Measurements from ENCODE around the gene SLC43A2. TPM values are rescaled to one million over a fixed set of nuclear protein-coding genes. Genes with fewer than 3 reads are reported as not detected.

Gene SLC43A2
- polyA plus RNA-seq, 1 donor from 2014 or later, result 60.1 TPM

DNA sequence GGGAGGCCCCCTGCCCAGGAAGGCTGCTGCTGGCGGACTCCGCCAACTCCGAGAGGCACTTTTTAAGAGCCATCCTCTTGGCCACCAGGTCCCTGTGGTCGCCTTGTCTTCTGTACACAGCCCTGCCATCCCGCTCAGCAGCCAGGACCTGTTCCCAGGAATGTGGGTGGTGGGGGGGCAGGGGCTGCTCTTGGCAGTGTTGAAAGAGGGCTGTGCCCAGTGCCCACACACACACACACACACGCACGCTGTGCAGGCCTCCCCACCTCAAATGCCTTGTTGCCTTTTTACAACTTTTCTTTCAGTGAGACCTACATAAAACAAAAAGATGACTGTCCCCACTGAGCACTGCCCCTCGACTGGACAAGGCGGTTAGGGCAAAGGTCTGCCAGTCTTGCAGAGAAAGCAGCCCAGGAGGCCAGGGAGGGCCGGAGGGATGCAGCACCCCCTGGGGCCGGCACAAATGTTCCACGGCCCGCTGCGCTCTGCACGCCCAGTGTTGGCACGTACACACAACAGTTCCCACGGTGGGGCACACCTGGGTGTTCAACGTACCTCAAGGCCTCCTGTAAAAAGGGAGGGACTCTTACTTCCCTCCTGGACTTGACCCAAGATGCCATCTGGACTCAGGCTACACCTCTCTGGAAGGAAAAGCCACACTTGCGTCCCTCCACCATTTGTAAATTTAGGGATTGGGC is 47.5 kb downstream of the SLC43A2 start:
- no peaks in the 10 kb centered on the region for H3K27me3 ChIP-seq (ENCODE audit: insufficient read depth, low read depth, low read length)
- H2AFZ ChIP-seq (ENCODE audit: low read depth, low read length), result no peak overlapping the region
- H3K4me2 ChIP-seq (ENCODE audit: low read length), result no peak overlapping the region
- H4K20me1 ChIP-seq (ENCODE audit: insufficient read depth), result no peaks in the 10 kb centered on the region
- H3K9me3 ChIP-seq (ENCODE audit: low read length), result no peaks in the 10 kb centered on the region
- TF ChIP-seq RAD21 (conservative IDR thresholded peaks at IDR 0.05), result no peak
- no peak for TF ChIP-seq EP300 (conservative IDR thresholded peaks at IDR 0.05; ENCODE audit: poor library complexity, severe bottlenecking)
- no peak for TF ChIP-seq EZH2 (IDR thresholded peaks at IDR 0.05; ENCODE audit: borderline replicate concordance, insufficient read depth, low read length, poor library complexity, severe bottlenecking)
- no peak for TF ChIP-seq SMC3 (conservative IDR thresholded peaks at IDR 0.05; ENCODE audit: poor library complexity)
- TF ChIP-seq MXI1 (conservative IDR thresholded peaks at IDR 0.05; ENCODE audit: poor library complexity, severe bottlenecking), result no peak
- TF ChIP-seq POLR2AphosphoS5 (IDR thresholded peaks at IDR 0.05), result no peak
- TF ChIP-seq, protein P1, sequence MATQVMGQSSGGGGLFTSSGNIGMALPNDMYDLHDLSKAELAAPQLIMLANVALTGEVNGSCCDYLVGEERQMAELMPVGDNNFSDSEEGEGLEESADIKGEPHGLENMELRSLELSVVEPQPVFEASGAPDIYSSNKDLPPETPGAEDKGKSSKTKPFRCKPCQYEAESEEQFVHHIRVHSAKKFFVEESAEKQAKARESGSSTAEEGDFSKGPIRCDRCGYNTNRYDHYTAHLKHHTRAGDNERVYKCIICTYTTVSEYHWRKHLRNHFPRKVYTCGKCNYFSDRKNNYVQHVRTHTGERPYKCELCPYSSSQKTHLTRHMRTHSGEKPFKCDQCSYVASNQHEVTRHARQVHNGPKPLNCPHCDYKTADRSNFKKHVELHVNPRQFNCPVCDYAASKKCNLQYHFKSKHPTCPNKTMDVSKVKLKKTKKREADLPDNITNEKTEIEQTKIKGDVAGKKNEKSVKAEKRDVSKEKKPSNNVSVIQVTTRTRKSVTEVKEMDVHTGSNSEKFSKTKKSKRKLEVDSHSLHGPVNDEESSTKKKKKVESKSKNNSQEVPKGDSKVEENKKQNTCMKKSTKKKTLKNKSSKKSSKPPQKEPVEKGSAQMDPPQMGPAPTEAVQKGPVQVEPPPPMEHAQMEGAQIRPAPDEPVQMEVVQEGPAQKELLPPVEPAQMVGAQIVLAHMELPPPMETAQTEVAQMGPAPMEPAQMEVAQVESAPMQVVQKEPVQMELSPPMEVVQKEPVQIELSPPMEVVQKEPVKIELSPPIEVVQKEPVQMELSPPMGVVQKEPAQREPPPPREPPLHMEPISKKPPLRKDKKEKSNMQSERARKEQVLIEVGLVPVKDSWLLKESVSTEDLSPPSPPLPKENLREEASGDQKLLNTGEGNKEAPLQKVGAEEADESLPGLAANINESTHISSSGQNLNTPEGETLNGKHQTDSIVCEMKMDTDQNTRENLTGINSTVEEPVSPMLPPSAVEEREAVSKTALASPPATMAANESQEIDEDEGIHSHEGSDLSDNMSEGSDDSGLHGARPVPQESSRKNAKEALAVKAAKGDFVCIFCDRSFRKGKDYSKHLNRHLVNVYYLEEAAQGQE (IDR thresholded peaks at IDR 0.05; ENCODE audit: borderline replicate concordance), result no peak
- no peaks in the 10 kb centered on the region for H3F3A ChIP-seq (ENCODE audit: insufficient read depth, low read length, poor library complexity, severe bottlenecking)
- H3K27ac ChIP-seq (ENCODE audit: low read length), result no peak overlapping the region
- H3K9me2 ChIP-seq (ENCODE audit: insufficient read depth, low read length), result no peaks in the 10 kb centered on the region
- H3K4me3 ChIP-seq (ENCODE audit: low read length), result no peak overlapping the region
- H3K36me3 ChIP-seq (ENCODE audit: insufficient read depth, low read length), result peaks cover 14% of the 10 kb centered on the region
- H3K79me2 ChIP-seq (replicated peaks; ENCODE audit: insufficient read depth, low read length), result no peaks in the 10 kb centered on the region
- no peak overlapping the region for H3K9ac ChIP-seq (ENCODE audit: low read length)

DNA sequence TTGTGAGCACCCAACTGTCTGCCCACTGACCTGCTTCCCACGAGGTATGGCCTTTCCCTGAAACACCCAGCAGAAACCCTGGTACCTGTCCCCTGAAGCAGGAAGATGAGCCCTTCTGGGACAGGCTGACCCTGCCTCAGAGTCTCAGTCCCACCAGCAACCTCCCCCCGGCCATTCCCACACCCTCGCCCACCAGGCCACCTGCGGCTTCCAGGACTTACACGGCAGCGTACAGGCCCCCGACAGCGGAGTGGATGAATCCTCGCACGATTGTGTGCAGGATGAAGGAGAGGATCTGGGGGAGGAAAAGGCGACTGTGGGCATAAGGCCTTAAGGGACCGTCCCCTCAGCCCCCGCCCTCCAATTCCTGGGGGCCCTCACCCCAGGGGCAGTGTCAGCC is 50.6 kb downstream of the SLC43A2 start:
- Histone ChIP-seq H3K4me2 (ENCODE audit: low read length) (no peak overlapping the region), H3K79me2 (replicated peaks; ENCODE audit: insufficient read depth, low read length) (no peaks in the 10 kb centered on the region), H3K9ac (ENCODE audit: low read length) (no peak overlapping the region), H2AFZ (ENCODE audit: low read depth, low read length) (no peak overlapping the region), H3K27me3 (ENCODE audit: insufficient read depth, low read depth, low read length) (no peaks in the 10 kb centered on the region), H3F3A (ENCODE audit: insufficient read depth, low read length, poor library complexity, severe bottlenecking) (no peaks in the 10 kb centered on the region), H4K20me1 (ENCODE audit: insufficient read depth) (no peaks in the 10 kb centered on the region), H3K27ac (ENCODE audit: low read length) (no peak overlapping the region), H3K9me3 (ENCODE audit: low read length) (no peaks in the 10 kb centered on the region), H3K4me3 (ENCODE audit: low read length) (no peak overlapping the region), H3K9me2 (ENCODE audit: insufficient read depth, low read length) (no peaks in the 10 kb centered on the region), H3K36me3 (ENCODE audit: insufficient read depth, low read length) (peaks cover under 1% of the 10 kb centered on the region)
- TF ChIP-seq EZH2 (IDR thresholded peaks at IDR 0.05; ENCODE audit: borderline replicate concordance, insufficient read depth, low read length, poor library complexity, severe bottlenecking), result no peak
- no peak for TF ChIP-seq EP300 (conservative IDR thresholded peaks at IDR 0.05; ENCODE audit: poor library complexity, severe bottlenecking)
- no peak for TF ChIP-seq RAD21 (conservative IDR thresholded peaks at IDR 0.05)
- TF ChIP-seq, protein P1 (IDR thresholded peaks at IDR 0.05; ENCODE audit: borderline replicate concordance), result no peak
- no peak for TF ChIP-seq MXI1 (conservative IDR thresholded peaks at IDR 0.05; ENCODE audit: poor library complexity, severe bottlenecking)
- no peak for TF ChIP-seq POLR2AphosphoS5 (IDR thresholded peaks at IDR 0.05)
- TF ChIP-seq SMC3 (conservative IDR thresholded peaks at IDR 0.05; ENCODE audit: poor library complexity), result no peak
- TF ChIP-seq, protein P2, sequence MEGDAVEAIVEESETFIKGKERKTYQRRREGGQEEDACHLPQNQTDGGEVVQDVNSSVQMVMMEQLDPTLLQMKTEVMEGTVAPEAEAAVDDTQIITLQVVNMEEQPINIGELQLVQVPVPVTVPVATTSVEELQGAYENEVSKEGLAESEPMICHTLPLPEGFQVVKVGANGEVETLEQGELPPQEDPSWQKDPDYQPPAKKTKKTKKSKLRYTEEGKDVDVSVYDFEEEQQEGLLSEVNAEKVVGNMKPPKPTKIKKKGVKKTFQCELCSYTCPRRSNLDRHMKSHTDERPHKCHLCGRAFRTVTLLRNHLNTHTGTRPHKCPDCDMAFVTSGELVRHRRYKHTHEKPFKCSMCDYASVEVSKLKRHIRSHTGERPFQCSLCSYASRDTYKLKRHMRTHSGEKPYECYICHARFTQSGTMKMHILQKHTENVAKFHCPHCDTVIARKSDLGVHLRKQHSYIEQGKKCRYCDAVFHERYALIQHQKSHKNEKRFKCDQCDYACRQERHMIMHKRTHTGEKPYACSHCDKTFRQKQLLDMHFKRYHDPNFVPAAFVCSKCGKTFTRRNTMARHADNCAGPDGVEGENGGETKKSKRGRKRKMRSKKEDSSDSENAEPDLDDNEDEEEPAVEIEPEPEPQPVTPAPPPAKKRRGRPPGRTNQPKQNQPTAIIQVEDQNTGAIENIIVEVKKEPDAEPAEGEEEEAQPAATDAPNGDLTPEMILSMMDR (IDR thresholded peaks at IDR 0.05; ENCODE audit: poor library complexity, severe bottlenecking), result no peak
- no peak for TF ChIP-seq TAF1 (IDR thresholded peaks at IDR 0.05; ENCODE audit: low read depth)
